SH-SY5Y (cell line): ENCODE measurements around the gene NTM.

ENCODE experiments used
- GATA2 ChIP-seq: IDR thresholded peaks from 2 replicates; pipeline ENCODE4 v1.6.1; 2011; ENCODE audit warnings: mild to moderate bottlenecking, low read depth, low read length
- GATA3 ChIP-seq: IDR thresholded peaks from 2 replicates; pipeline ENCODE4 v1.6.1; 2011; ENCODE audit warnings: low read depth, mild to moderate bottlenecking, low read length, moderate library complexity

GRCh38 chr11:131917634-131918384, 547.4 kb downstream of the NTM start:
- TF ChIP-seq GATA2 (no peak), GATA3 (no peak)
